Mammary epithelial cell (primary cell): ENCODE results near the gene PTH2R.

ENCODE experiments used
- EZH2 ChIP-seq: IDR thresholded peaks from 2 replicates; pipeline ENCODE4 v1.6.1; 2012; ENCODE audit warnings: low read length, inconsistent platforms, borderline replicate concordance
- TF ChIP-seq, protein P1 (sequence below), 2 donors: IDR thresholded peaks in 1 of 2; conservative IDR thresholded peaks in 1 of 2; 2 replicates each; pipeline ENCODE4 v1.5.1; 2011 to 2012; ENCODE audit warnings: inconsistent platforms in 2 of 2, low read length in 2 of 2, mild to moderate bottlenecking in 2 of 2, control low read depth in 1 of 2, low read depth in 1 of 2; ENCODE audit not compliant: insufficient read depth in 1 of 2; ENCODE audit errors: extremely low read depth in 1 of 2

- TF ChIP-seq, protein P1, sequence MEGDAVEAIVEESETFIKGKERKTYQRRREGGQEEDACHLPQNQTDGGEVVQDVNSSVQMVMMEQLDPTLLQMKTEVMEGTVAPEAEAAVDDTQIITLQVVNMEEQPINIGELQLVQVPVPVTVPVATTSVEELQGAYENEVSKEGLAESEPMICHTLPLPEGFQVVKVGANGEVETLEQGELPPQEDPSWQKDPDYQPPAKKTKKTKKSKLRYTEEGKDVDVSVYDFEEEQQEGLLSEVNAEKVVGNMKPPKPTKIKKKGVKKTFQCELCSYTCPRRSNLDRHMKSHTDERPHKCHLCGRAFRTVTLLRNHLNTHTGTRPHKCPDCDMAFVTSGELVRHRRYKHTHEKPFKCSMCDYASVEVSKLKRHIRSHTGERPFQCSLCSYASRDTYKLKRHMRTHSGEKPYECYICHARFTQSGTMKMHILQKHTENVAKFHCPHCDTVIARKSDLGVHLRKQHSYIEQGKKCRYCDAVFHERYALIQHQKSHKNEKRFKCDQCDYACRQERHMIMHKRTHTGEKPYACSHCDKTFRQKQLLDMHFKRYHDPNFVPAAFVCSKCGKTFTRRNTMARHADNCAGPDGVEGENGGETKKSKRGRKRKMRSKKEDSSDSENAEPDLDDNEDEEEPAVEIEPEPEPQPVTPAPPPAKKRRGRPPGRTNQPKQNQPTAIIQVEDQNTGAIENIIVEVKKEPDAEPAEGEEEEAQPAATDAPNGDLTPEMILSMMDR (conservative IDR thresholded peaks at IDR 0.05 in 1 of 2, IDR thresholded peaks at IDR 0.05 in 1 of 2; ENCODE audit: extremely low read depth in 1 of 2, insufficient read depth in 1 of 2, low read depth in 1 of 2, low read length in 2 of 2): no peak
- TF ChIP-seq EZH2: no peak
Observed at GRCh38 chr2:208375491-208376068, 31.0 kb upstream of the PTH2R start.
